Measurements from ENCODE around the gene ZFP36L2.

Gene ZFP36L2

GRCh38 chr2:43268066-43268953 lies 41.9 kb upstream of the ZFP36L2 start:
- H3K27me3 ChIP-seq (ENCODE audit: low read depth, low read length): no peaks in the 10 kb centered on the region
- no peak overlapping the region for H3K9ac ChIP-seq (ENCODE audit: low read length)
- H3K4me2 ChIP-seq (ENCODE audit: low read length): no peak overlapping the region
- no peaks in the 10 kb centered on the region for H3K4me1 ChIP-seq (ENCODE audit: low read length)
- H3K9me3 ChIP-seq (ENCODE audit: insufficient read depth, low read length): no peaks in the 10 kb centered on the region
- H3K27ac ChIP-seq (ENCODE audit: low read length): no peak overlapping the region
- no peak overlapping the region for H3K4me3 ChIP-seq (ENCODE audit: low read length)
- no peaks in the 10 kb centered on the region for H4K20me1 ChIP-seq (ENCODE audit: insufficient read depth, low read length)
- peaks cover 2% of the 10 kb centered on the region for H3K36me3 ChIP-seq (replicated peaks; ENCODE audit: low read depth, low read length)
- TF ChIP-seq CTCF (IDR thresholded peaks at IDR 0.05; ENCODE audit: low read depth, low read length) (no peak), EZH2phosphoT487 (IDR thresholded peaks at IDR 0.05; ENCODE audit: low read depth) (no peak)
- H3K79me2 ChIP-seq (ENCODE audit: low read length): no peaks in the 10 kb centered on the region
- no peak overlapping the region for H2AFZ ChIP-seq (ENCODE audit: low read depth, low read length)

DNA sequence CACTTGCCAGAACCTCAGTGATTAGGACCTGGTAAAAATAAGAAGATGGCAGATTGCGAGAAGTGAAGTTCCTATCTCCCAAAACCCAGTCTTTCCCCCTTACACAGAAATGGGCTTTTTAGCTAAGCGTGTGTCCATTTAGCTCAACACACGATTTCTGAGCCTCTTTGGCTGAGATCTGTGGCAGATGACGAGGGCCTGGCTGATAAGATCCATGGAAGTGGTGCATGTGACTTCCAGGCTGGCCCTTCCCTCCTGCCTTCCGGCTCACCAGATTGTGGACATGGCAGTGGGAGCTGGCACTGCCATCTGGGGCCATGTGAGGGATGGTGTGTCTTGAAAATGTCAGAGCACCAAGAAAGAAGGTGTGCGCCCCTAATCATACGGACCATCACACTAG lies 41.0 kb upstream of the ZFP36L2 start:
- no peak overlapping the region for H3K27ac ChIP-seq (ENCODE audit: low read length)
- no peaks in the 10 kb centered on the region for H3K27me3 ChIP-seq (ENCODE audit: low read depth, low read length)
- H3K4me1 ChIP-seq (ENCODE audit: low read length): no peaks in the 10 kb centered on the region
- H3K36me3 ChIP-seq (replicated peaks; ENCODE audit: low read depth, low read length): peaks cover 2% of the 10 kb centered on the region
- H4K20me1 ChIP-seq (ENCODE audit: insufficient read depth, low read length): no peaks in the 10 kb centered on the region
- H3K9ac ChIP-seq (ENCODE audit: low read length): no peak overlapping the region
- no peaks in the 10 kb centered on the region for H3K9me3 ChIP-seq (ENCODE audit: insufficient read depth, low read length)
- no peak overlapping the region for H2AFZ ChIP-seq (ENCODE audit: low read depth, low read length)
- H3K79me2 ChIP-seq (ENCODE audit: low read length): no peaks in the 10 kb centered on the region
- H3K4me2 ChIP-seq (ENCODE audit: low read length): no peak overlapping the region
- no peak overlapping the region for H3K4me3 ChIP-seq (ENCODE audit: low read length)
- TF ChIP-seq EZH2phosphoT487 (IDR thresholded peaks at IDR 0.05; ENCODE audit: low read depth): no peak
- no peak for TF ChIP-seq CTCF (IDR thresholded peaks at IDR 0.05; ENCODE audit: low read depth, low read length)

DNA sequence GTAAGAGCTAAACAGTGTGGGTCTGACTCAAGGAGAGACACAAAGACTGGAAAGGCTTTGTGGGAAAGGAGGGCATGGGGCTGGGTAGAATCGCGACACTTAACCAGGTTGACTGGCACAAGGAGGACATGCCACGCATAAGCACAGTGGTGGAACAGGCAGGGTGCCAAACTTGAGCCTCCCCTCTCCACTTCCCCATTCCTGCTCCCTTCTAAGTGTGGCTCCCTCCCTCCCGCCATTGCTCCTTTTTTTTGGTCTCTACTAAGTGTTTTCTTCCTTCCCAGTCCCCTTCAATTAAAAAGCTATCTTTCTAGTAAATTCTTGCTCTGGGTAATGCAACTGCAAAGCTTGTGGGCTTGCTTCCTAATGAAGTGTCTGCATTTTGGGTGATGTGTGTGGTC lies 40.3 kb upstream of the ZFP36L2 start:
- Histone ChIP-seq H3K4me2 (ENCODE audit: low read length) (no peak overlapping the region), H3K4me1 (ENCODE audit: low read length) (no peaks in the 10 kb centered on the region), H3K4me3 (ENCODE audit: low read length) (no peak overlapping the region), H2AFZ (ENCODE audit: low read depth, low read length) (no peak overlapping the region), H3K9ac (ENCODE audit: low read length) (no peak overlapping the region), H3K79me2 (ENCODE audit: low read length) (no peaks in the 10 kb centered on the region), H3K27ac (ENCODE audit: low read length) (no peak overlapping the region), H3K9me3 (ENCODE audit: insufficient read depth, low read length) (no peaks in the 10 kb centered on the region), H4K20me1 (ENCODE audit: insufficient read depth, low read length) (no peaks in the 10 kb centered on the region), H3K36me3 (replicated peaks; ENCODE audit: low read depth, low read length) (peaks cover 2% of the 10 kb centered on the region), H3K27me3 (ENCODE audit: low read depth, low read length) (no peaks in the 10 kb centered on the region)
- TF ChIP-seq EZH2phosphoT487 (IDR thresholded peaks at IDR 0.05; ENCODE audit: low read depth): no peak
- TF ChIP-seq CTCF (IDR thresholded peaks at IDR 0.05; ENCODE audit: low read depth, low read length): no peak

DNA sequence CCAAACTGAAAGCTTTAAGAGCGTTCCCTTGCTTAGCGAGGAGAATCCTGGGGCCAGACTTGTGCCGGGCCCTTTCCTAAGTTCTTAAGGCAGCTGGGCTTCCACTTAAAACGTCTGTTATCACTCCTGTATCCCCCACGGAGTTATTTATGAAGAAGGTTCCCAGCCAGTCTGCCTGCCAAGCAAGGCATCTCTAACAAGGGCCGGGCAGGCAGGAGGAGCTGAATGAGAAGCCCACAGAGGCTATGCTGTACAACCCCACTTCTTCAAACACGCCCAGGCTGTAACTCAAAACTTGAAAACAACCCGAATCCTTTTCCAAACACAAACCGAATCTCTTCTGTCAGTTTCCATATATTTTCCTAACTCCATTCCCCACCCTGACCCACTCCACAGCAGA lies 39.0 kb upstream of the ZFP36L2 start:
- no peaks in the 10 kb centered on the region for H3K36me3 ChIP-seq (replicated peaks; ENCODE audit: low read depth, low read length)
- no peaks in the 10 kb centered on the region for H3K79me2 ChIP-seq (ENCODE audit: low read length)
- TF ChIP-seq CTCF (IDR thresholded peaks at IDR 0.05; ENCODE audit: low read depth, low read length): no peak
- TF ChIP-seq EZH2phosphoT487 (IDR thresholded peaks at IDR 0.05; ENCODE audit: low read depth): no peak
- H3K9ac ChIP-seq (ENCODE audit: low read length): no peak overlapping the region
- H3K27ac ChIP-seq (ENCODE audit: low read length): no peak overlapping the region
- no peak overlapping the region for H3K4me2 ChIP-seq (ENCODE audit: low read length)
- H3K4me1 ChIP-seq (ENCODE audit: low read length): no peaks in the 10 kb centered on the region
- H4K20me1 ChIP-seq (ENCODE audit: insufficient read depth, low read length): no peaks in the 10 kb centered on the region
- H3K4me3 ChIP-seq (ENCODE audit: low read length): no peak overlapping the region
- no peak overlapping the region for H2AFZ ChIP-seq (ENCODE audit: low read depth, low read length)
- no peaks in the 10 kb centered on the region for H3K27me3 ChIP-seq (ENCODE audit: low read depth, low read length)
- H3K9me3 ChIP-seq (ENCODE audit: insufficient read depth, low read length): no peaks in the 10 kb centered on the region

All from OCI-LY3 (cell line).